ENCODE measurements around the gene DCC. TPM values are rescaled to one million over a fixed set of nuclear protein-coding genes. Genes with fewer than 3 reads are reported as not detected.

The DCC gene
- total and polyA plus RNA-seq, 2 donors (not counting 1 experiment from before 2014, with no cell fraction given) = not detected

GRCh38 chr18:52341103-52341432 lies 1.1 kb downstream of the DCC start:
- Mint-ChIP-seq H3K9me3 (ENCODE audit: insufficient read depth) (no peaks in the 10 kb centered on the region), H3K4me1 (no peaks in the 10 kb centered on the region), H3K4me3 (no peak overlapping the region), H3K27me3 (peaks cover 45% of the 10 kb centered on the region), H3K27ac (no peak overlapping the region)
- no peak overlapping the region for H2AFZ ChIP-seq (ENCODE audit: insufficient read depth, low read depth, low read length, poor library complexity, severe bottlenecking)
- CTCF ChIA-PET = no interaction called here
- no peak for DNase-seq
- TF ChIP-seq EZH2 (IDR thresholded peaks at IDR 0.05; ENCODE audit: borderline replicate concordance, insufficient read depth, low read depth, low read length, poor library complexity, severe bottlenecking) (no peak), CTCF (IDR thresholded peaks at IDR 0.05) (no peak)
- 13% methylated on average over 7 of the region's 7 CpGs for WGBS (ENCODE audit: insufficient coverage)
- H3K4me1 ChIP-seq (ENCODE audit: control insufficient read depth in 2 of 2, insufficient read depth in 2 of 2, low read length in 2 of 2) = no peaks in the 10 kb centered on the region
- no peak overlapping the region for H3K4me3 ChIP-seq (ENCODE audit: control extremely low read depth in 1 of 5, extremely low read depth in 1 of 5, insufficient read depth in 1 of 5, low read depth in 2 of 5, low read length in 4 of 5)
- no peak overlapping the region for H3K27ac ChIP-seq (ENCODE audit: low read length in 2 of 2)
- no peaks in the 10 kb centered on the region for H3K36me3 ChIP-seq (replicated peaks in 1 of 2; ENCODE audit: control extremely low read depth in 1 of 2, control insufficient read depth in 1 of 2, extremely low read depth in 1 of 2, insufficient read depth in 2 of 2, low read length in 1 of 2)
- no peaks in the 10 kb centered on the region for H4K20me1 ChIP-seq (ENCODE audit: control insufficient read depth, insufficient read depth, low read length, poor library complexity, severe bottlenecking)
- H3K9ac ChIP-seq (ENCODE audit: low read length) = no peak overlapping the region
- POLR2A ChIA-PET = no interaction called here
- ATAC-seq (ENCODE audit: low read depth) = no peak
- intact Hi-C loops (cut with micrococcal nuclease) = no loop called here
- H3K79me2 ChIP-seq (ENCODE audit: control insufficient read depth, insufficient read depth, low read length) = no peaks in the 10 kb centered on the region
- H3K9me3 ChIP-seq (ENCODE audit: control extremely low read depth in 1 of 3, control insufficient read depth in 2 of 3, insufficient read depth in 1 of 3, low read length in 2 of 3) = peaks cover 0 to 21% (median 0%) of the 10 kb centered on the region in 3 donors
- no peak overlapping the region for H3K4me2 ChIP-seq (replicated peaks; ENCODE audit: low read depth, low read length, poor library complexity, severe bottlenecking)
- H3K27me3 ChIP-seq (replicated peaks in 1 of 4; ENCODE audit: control extremely low read depth in 1 of 4, control insufficient read depth in 3 of 4, insufficient read depth in 4 of 4, low read length in 3 of 4) = peaks cover 0 to 25% (median 12%) of the 10 kb centered on the region in 4 experiments

GRCh38 chr18:52341608-52342381 lies 1.8 kb downstream of the DCC start:
- Histone ChIP-seq H2AFZ (ENCODE audit: insufficient read depth, low read depth, low read length, poor library complexity, severe bottlenecking) (no peak overlapping the region), H3K4me2 (replicated peaks; ENCODE audit: low read depth, low read length, poor library complexity, severe bottlenecking) (no peak overlapping the region), H3K36me3 (replicated peaks in 1 of 2; ENCODE audit: control extremely low read depth in 1 of 2, control insufficient read depth in 1 of 2, extremely low read depth in 1 of 2, insufficient read depth in 2 of 2, low read length in 1 of 2) (no peaks in the 10 kb centered on the region), H3K4me1 (ENCODE audit: control insufficient read depth in 2 of 2, insufficient read depth in 2 of 2, low read length in 2 of 2) (no peaks in the 10 kb centered on the region), H3K9me3 (ENCODE audit: control extremely low read depth in 1 of 3, control insufficient read depth in 2 of 3, insufficient read depth in 1 of 3, low read length in 2 of 3) (peaks cover 0 to 21% (median 0%) of the 10 kb centered on the region in 3 donors), H4K20me1 (ENCODE audit: control insufficient read depth, insufficient read depth, low read length, poor library complexity, severe bottlenecking) (no peaks in the 10 kb centered on the region), H3K9ac (ENCODE audit: low read length) (no peak overlapping the region), H3K79me2 (ENCODE audit: control insufficient read depth, insufficient read depth, low read length) (no peaks in the 10 kb centered on the region), H3K4me3 (ENCODE audit: control extremely low read depth in 1 of 5, extremely low read depth in 1 of 5, insufficient read depth in 1 of 5, low read depth in 2 of 5, low read length in 4 of 5) (no peak overlapping the region), H3K27me3 (replicated peaks in 1 of 4; ENCODE audit: control extremely low read depth in 1 of 4, control insufficient read depth in 3 of 4, insufficient read depth in 4 of 4, low read length in 3 of 4) (peaks cover 0 to 25% (median 12%) of the 10 kb centered on the region in 4 experiments), H3K27ac (ENCODE audit: low read length in 2 of 2) (no peak overlapping the region)
- TF ChIP-seq EZH2 (IDR thresholded peaks at IDR 0.05; ENCODE audit: borderline replicate concordance, insufficient read depth, low read depth, low read length, poor library complexity, severe bottlenecking) = no peak
- no peak for TF ChIP-seq CTCF (IDR thresholded peaks at IDR 0.05)
- no peak overlapping the region for H3K27ac Mint-ChIP-seq
- no peak for DNase-seq
- intact Hi-C loops (cut with micrococcal nuclease) = no loop called here
- H3K27me3 Mint-ChIP-seq = peaks cover 45% of the 10 kb centered on the region
- WGBS (ENCODE audit: insufficient coverage) = 5% methylated on average over 34 of the region's 45 CpGs
- ChIA-PET CTCF (no interaction called here), POLR2A (no interaction called here)
- H3K4me1 Mint-ChIP-seq = no peaks in the 10 kb centered on the region
- no peak for ATAC-seq (ENCODE audit: low read depth)
- no peaks in the 10 kb centered on the region for H3K9me3 Mint-ChIP-seq (ENCODE audit: insufficient read depth)
- no peak overlapping the region for H3K4me3 Mint-ChIP-seq

Data from B cell (primary cell).